Adrenal gland (tissue), 12 donors: ENCODE data around the gene C6orf120. TPM values are rescaled to one million over a fixed set of nuclear protein-coding genes. Genes with fewer than 3 reads are reported as not detected.

Experiments used
- DNase-seq, 7 donors: peaks; one replicate each; pipeline ENCODE4 v3.0.0-alpha.2; 2019 to 2020
- H3K27ac ChIP-seq, 5 donors: fragments of 200-600 bp; sonication (generic) in 4 of 5; 1 replicate in 3 of 5; 2 replicates in 2 of 5; pipeline versions ENCODE4 v1.5.1 to v1.8.0; 2016 to 2020; ENCODE audit warnings: mild to moderate bottlenecking in 1 of 5
- H3K27me3 ChIP-seq: fragments of 200-600 bp; 2 replicates; pipeline ENCODE4 v1.8.0; 2021
- H3K36me3 ChIP-seq, 2 donors: fragments of 200-600 bp; replicated peaks in 1 of 2; 1 replicate in 1 of 2; 2 replicates in 1 of 2; pipeline versions ENCODE4 v1.5.1 to v1.8.0; 2018 to 2022
- H3K4me1 ChIP-seq, 2 donors: fragments of 200-600 bp; replicated peaks in 1 of 2; 1 replicate in 1 of 2; 2 replicates in 1 of 2; pipeline versions ENCODE4 v1.5.1 to v1.8.0; 2018 to 2021
- H3K4me3 ChIP-seq, 4 donors: fragments of 200-600 bp; sonication (generic) in 3 of 4; one replicate each; pipeline ENCODE4 v1.5.1; 2016 to 2018
- H3K9me3 ChIP-seq, 3 donors: fragments of 200-600 bp; sonication (generic) in 1 of 3; replicated peaks in 1 of 3; 1 replicate in 2 of 3; 2 replicates in 1 of 3; pipeline versions ENCODE4 v1.5.1 to v1.8.0; 2016 to 2021
- POLR2A ChIP-seq, 2 donors: fragments of 450-650 bp; IDR thresholded peaks; one replicate each; pipeline ENCODE4 v1.6.1; 2017; ENCODE audit warnings: antibody characterized with exemption in 2 of 2, mild to moderate bottlenecking in 2 of 2, moderate library complexity in 1 of 2
- WGBS, 4 donors: extraction: QIAGEN DNeasy Blood & Tissue Kit in 2 of 4; methylation state at CpG; one replicate each; pipeline versions ENCODE4 v1.1.5 to v1.1.7; 2013 to 2017; 5-methylcytosine and 5-hydroxymethylcytosine counted together
- intact Hi-C, 2 donors: fragments of 100-400 bp; cut with DNase I; formaldehyde crosslinking; loops; one replicate each; pipeline versions ENCODE4 v1.14.1 to v1.15.0; 2022 to 2023
- polyA plus RNA-seq, 3 donors: library from polyadenylated mRNA; stranded (reverse); fragments of 200-250 nt in 2 of 3; fragments of 350-450 nt in 1 of 3; fragmentation: Illumina TruSeq in 1 of 3; extraction: RNeasy Lipid Tissue Mini Kit (QIAGEN cat#74804) in 1 of 3; gene quantifications; one replicate each; pipeline ENCODE4 v1.2.3, GENCODE V29; 2013 to 2014
- total RNA-seq, 9 donors: library from RNA; depleted of rRNA in 4 of 9; stranded (reverse); fragments of >200 nt in 4 of 9; fragments of 120-200 nt in 1 of 9; fragmentation: NEBNext Ultra II Directional in 1 of 9; extraction: Animal tissue kit (Norgen Biotek cat#: 25700) in 1 of 9; gene quantifications; one replicate each; pipeline versions ENCODE4 v1.1.0 to v1.2.4, GENCODE V29; 2013 to 2023
- TF ChIP-seq, protein P1 (sequence below), 6 experiments: fragments of 450-650 bp in 4 of 6; fragments of 200-600 bp in 2 of 6; sonication (generic) in 1 of 6; IDR thresholded peaks; 1 replicate in 5 of 6; 2 replicates in 1 of 6; pipeline versions ENCODE4 v1.5.1 to v1.8.0; 2016 to 2021; ENCODE audit warnings: antibody characterized with exemption in 6 of 6, mild to moderate bottlenecking in 2 of 6, moderate library complexity in 1 of 6
- donor health status: healthy with polysubstance abuse.
- donor health status: Bipolar disorder and iron deficiency.
- donor health status: DM: yes; HTN: yes; CAD: no.
- donor health status: DM: no; HTN: no; CAD: no.
- donor health status: DM: no; HTN: no; CAD: no.
- donor health status: DM: yes; HTN: yes; CAD: no.

C6orf120 gene
- total and polyA plus RNA-seq, 12 donors: 5.0 to 59.9 (median 40.5) TPM

DNA sequence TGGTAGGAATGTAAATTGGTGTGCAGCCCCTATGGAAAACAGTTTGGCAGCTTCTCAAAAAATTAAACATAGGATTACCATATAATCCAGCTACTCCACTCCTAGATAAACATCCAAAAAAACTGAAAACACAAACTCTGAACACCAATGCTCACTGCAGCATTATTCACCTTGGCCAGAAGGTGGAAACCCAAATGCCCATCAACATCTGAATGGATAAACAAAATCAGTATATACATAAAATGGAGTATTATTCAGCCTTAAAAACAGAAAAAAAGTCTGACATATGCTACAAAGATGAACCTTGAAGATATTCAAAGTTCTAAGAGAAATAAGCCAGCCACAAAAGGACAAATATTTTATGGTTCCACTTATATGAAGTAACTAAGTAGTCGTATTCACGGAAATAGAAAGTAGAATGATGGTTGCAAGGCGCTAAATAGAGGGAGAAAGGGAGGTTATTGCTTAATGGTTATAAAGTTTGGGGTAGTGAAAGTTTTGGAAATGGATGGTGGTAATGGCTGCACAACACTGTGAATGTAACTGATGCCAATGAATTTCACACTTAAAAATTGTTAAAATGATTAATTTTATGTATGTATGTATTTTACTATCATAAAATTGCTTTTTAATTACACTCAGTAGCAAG, 18.4 kb downstream of the C6orf120 start:
- Histone ChIP-seq H3K27ac (no peak overlapping the region), H3K4me3 (no peak overlapping the region), H3K4me1 (peaks cover 10 to 34% of the 10 kb centered on the region in 2 donors), H3K36me3 (peaks cover 0 to 14% of the 10 kb centered on the region in 2 donors), H3K27me3 (no peaks in the 10 kb centered on the region), H3K9me3 (no peaks in the 10 kb centered on the region)
- TF ChIP-seq, protein P1, sequence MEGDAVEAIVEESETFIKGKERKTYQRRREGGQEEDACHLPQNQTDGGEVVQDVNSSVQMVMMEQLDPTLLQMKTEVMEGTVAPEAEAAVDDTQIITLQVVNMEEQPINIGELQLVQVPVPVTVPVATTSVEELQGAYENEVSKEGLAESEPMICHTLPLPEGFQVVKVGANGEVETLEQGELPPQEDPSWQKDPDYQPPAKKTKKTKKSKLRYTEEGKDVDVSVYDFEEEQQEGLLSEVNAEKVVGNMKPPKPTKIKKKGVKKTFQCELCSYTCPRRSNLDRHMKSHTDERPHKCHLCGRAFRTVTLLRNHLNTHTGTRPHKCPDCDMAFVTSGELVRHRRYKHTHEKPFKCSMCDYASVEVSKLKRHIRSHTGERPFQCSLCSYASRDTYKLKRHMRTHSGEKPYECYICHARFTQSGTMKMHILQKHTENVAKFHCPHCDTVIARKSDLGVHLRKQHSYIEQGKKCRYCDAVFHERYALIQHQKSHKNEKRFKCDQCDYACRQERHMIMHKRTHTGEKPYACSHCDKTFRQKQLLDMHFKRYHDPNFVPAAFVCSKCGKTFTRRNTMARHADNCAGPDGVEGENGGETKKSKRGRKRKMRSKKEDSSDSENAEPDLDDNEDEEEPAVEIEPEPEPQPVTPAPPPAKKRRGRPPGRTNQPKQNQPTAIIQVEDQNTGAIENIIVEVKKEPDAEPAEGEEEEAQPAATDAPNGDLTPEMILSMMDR (IDR thresholded peaks at IDR 0.05): peak in 1 of 6 experiments; percentile 11
- no peak for TF ChIP-seq POLR2A (IDR thresholded peaks at IDR 0.05)
- intact Hi-C loops: no loop called here
- 87 to 92% (median 89%) methylated on average over 3 of the region's 3 CpGs for WGBS, 4 donors
- DNase-seq: no peak

DNA sequence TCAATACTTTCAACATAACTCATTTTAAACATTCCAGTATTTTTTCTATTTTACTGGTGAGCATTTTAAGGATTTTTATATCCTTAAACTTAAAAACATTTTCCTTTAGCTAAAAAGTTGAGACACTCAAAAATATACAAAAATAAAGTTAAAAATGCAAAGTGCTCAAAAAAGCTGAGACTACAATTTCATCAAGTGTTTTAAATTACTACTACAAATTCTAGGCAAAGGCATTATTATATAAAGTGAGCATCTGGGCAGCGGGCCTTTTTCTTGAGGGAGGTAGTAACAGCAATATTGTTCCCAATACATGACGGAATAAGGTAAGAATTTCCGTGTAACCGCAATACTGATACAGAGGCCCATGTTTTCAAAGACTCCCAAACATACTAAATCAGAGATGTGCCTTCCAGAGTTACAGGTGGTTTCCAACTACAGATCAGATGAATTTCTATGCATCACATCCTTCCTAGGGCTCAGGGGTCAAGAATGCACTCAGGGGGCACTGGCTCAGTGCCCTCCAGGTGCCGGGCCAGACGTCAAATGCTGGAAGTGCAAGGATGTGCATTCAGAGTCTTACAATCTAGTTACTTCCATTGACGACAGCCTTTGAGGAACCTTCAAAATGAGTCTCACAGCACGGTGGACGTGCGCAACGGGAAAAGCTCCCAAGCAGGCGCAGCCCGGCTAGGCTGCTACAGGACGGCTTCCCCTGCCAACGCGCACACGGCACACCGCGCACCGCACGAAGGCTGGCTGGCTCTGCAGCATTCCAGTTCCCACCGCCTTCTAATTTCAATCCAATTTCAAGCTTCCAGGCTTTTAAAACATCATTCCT, 20.7 kb downstream of the C6orf120 start:
- intact Hi-C loops: no loop called here
- Histone ChIP-seq H3K4me1 (peaks cover 10 to 45% of the 10 kb centered on the region in 2 donors), H3K27ac (peak overlapping the region; percentile 83 to 99 (median 91)), H3K9me3 (no peaks in the 10 kb centered on the region), H3K4me3 (peak overlapping the region; percentile 27 to 83 (median 40)), H3K27me3 (no peaks in the 10 kb centered on the region), H3K36me3 (no peaks in the 10 kb centered on the region)
- peak; percentile 52 to 75 (median 65) for DNase-seq
- peak in 1 of 2 donors; percentile 48 for TF ChIP-seq POLR2A (IDR thresholded peaks at IDR 0.05)
- TF ChIP-seq, protein P1 (IDR thresholded peaks at IDR 0.05): no peak
- 2 to 4% (median 2%) methylated on average over 18 to 22 of the region's 22 CpGs for WGBS, 4 donors

DNA sequence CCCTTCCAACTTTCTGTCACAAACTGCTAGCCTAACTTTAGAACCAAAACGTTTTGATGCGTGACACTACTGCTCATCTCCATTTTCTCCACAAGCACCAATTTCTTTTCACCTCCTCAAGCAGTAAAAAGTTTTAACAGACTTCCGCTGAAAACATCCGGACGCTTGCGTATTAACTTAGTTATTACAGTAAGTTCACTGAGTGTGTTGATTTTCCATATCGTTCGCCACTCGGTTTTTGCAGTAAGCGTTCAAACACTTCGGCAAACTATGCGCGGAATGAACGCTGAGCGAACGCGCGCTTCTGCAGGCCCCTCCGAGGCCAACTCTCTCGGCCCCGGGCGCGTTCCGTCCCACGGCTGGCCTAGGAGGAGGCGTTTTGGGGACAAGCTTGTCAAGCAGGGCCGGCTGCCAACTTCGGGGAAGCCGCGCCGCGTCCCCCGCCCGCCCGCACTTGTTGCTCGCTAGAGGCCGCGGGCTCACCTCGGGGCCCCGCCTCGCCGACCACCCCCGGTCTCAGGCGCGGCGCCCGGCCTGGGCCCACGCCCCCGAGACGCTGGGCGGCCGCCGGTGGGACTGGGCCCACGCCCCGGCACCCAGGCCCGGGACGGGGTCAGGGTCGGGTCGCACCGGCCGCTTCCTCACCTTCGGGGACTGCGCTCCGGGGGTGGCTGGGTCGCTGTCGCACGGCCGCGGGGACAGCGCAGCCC, 21.4 kb downstream of the C6orf120 start:
- H3K9me3 ChIP-seq: no peaks in the 10 kb centered on the region
- intact Hi-C loops: no loop called here
- H3K4me1 ChIP-seq: peaks cover 10 to 45% of the 10 kb centered on the region in 2 donors
- peak overlapping the region; percentile 27 to 83 (median 40) for H3K4me3 ChIP-seq
- H3K27me3 ChIP-seq: no peaks in the 10 kb centered on the region
- TF ChIP-seq, protein P1 (IDR thresholded peaks at IDR 0.05): no peak
- peak in 1 of 2 donors; percentile 67 for TF ChIP-seq POLR2A (IDR thresholded peaks at IDR 0.05)
- no peaks in the 10 kb centered on the region for H3K36me3 ChIP-seq
- peak overlapping the region; percentile 83 to 99 (median 91) for H3K27ac ChIP-seq
- 0 to 1% (median 0%) methylated on average over 16 to 70 of the region's 70 CpGs for WGBS, 4 donors
- DNase-seq: peak; percentile 81 to 91 (median 85)
